Retina (tissue), 1 donor: ENCODE data around the gene FKBP14.
A peak's percentile ranks its signal among the peaks of the same experiment; 100 is the strongest.

Experiments
- DNase-seq: peaks from one replicate; pipeline ENCODE4 v3.0.0-alpha.2; 2016

FKBP14 gene

GRCh38 chr7:30032310-30033125 is 6.0 kb upstream of the FKBP14 start:
- no peak for DNase-seq

GRCh38 chr7:30029696-30030095 is 3.2 kb upstream of the FKBP14 start:
- peak; percentile 17 for DNase-seq

GRCh38 chr7:30028749-30029635 is 2.5 kb upstream of the FKBP14 start:
- no peak for DNase-seq

- peak; percentile 99 for DNase-seq
Observed at GRCh38 chr7:30028216-30028748, 1.8 kb upstream of the FKBP14 start, which contains the start of gene PLEKHA8. PLEKHA8 (plus strand) TSS chr7:30028412; CDS start chr7:30028763, 351 bp downstream.

- DNase-seq, result no peak
Observed at GRCh38 chr7:30027740-30028215, 1.3 kb upstream of the FKBP14 start.

GRCh38 chr7:30027065-30027456 is 559 bp upstream of the FKBP14 start:
- DNase-seq, result no peak

- DNase-seq, result no peak
Observed at GRCh38 chr7:30023524-30023923, 3.0 kb downstream of the FKBP14 start.

- DNase-seq, result no peak
Observed at GRCh38 chr7:30022991-30023390, 3.5 kb downstream of the FKBP14 start.

GRCh38 chr7:30020535-30020934 is 6.0 kb downstream of the FKBP14 start:
- no peak for DNase-seq

GRCh38 chr7:30019960-30020359 is 6.5 kb downstream of the FKBP14 start:
- no peak for DNase-seq

- no peak for DNase-seq
Observed at GRCh38 chr7:30019387-30019786, 7.1 kb downstream of the FKBP14 start.

- DNase-seq, result no peak
Observed at GRCh38 chr7:30018451-30018850, 8.1 kb downstream of the FKBP14 start.

- DNase-seq, result no peak
Observed at GRCh38 chr7:30012757-30013156, 13.7 kb downstream of the FKBP14 start.

GRCh38 chr7:30010021-30010420 is 16.5 kb downstream of the FKBP14 start:
- DNase-seq, result no peak

GRCh38 chr7:30005464-30005863 is 21.0 kb downstream of the FKBP14 start:
- DNase-seq, result peak; percentile 32

- DNase-seq, result no peak
Observed at GRCh38 chr7:30003098-30003497, 23.4 kb downstream of the FKBP14 start.

GRCh38 chr7:30001998-30002397 is 24.5 kb downstream of the FKBP14 start:
- no peak for DNase-seq

- no peak for DNase-seq
Observed at GRCh38 chr7:29998489-29998888, 28.0 kb downstream of the FKBP14 start.

GRCh38 chr7:29996321-29996720 is 30.2 kb downstream of the FKBP14 start:
- DNase-seq, result no peak

GRCh38 chr7:29995652-29996051 is 30.9 kb downstream of the FKBP14 start:
- no peak for DNase-seq

- no peak for DNase-seq
Observed at GRCh38 chr7:29993140-29993539, 33.4 kb downstream of the FKBP14 start.

GRCh38 chr7:29991937-29992336 is 34.6 kb downstream of the FKBP14 start:
- no peak for DNase-seq

- DNase-seq, result no peak
Observed at GRCh38 chr7:29990931-29991330, 35.6 kb downstream of the FKBP14 start.
